HEK293T (cell line): ENCODE data around the gene PTGR1.

ENCODE experiments used
- ARNT ChIP-seq: fragments of 450-650 bp; IDR thresholded peaks from 2 replicates; pipeline ENCODE4 v1.6.1; 2017; ENCODE audit warnings: mild to moderate bottlenecking
- BHLHE40 ChIP-seq: fragments of 450-650 bp; IDR thresholded peaks from 2 replicates; pipeline ENCODE4 v1.6.1; 2016; ENCODE audit warnings: mild to moderate bottlenecking, moderate library complexity, borderline replicate concordance
- ELF4 ChIP-seq: fragments of 450-650 bp; IDR thresholded peaks from 2 replicates; pipeline ENCODE4 v1.6.1; 2017; ENCODE audit warnings: antibody characterized with exemption
- FOXK2 ChIP-seq: fragments of 450-650 bp; IDR thresholded peaks from 2 replicates; pipeline ENCODE4 v1.6.1; 2016; ENCODE audit warnings: mild to moderate bottlenecking
- SP1 ChIP-seq: fragments of 450-650 bp; IDR thresholded peaks from 2 replicates; pipeline ENCODE4 v1.6.1; 2017
- ZNF384 ChIP-seq: fragments of 450-650 bp; IDR thresholded peaks from 2 replicates; pipeline ENCODE4 v1.6.1; 2016

GRCh38 chr9:111599092-111599954 is at the start of gene PTGR1:
- TF ChIP-seq ELF4: no peak
- TF ChIP-seq FOXK2: no peak
- no peak for TF ChIP-seq SP1
- no peak for TF ChIP-seq ZNF384
- TF ChIP-seq BHLHE40: no peak
- no peak for TF ChIP-seq ARNT
